SK-N-SH (cell line): Measurements from ENCODE around the gene STOML1. TPM values are rescaled to one million over a fixed set of nuclear protein-coding genes. Genes with fewer than 3 reads are reported as not detected.

Experiments used
- CTCF ChIA-PET: fragments of 300-600, 350-600 bp; formaldehyde crosslinking; extraction: SDS; loops from one replicate; lab custom pipeline; 2021; lab: Yijun Ruan, JAX
- POLR2A ChIA-PET: fragments of 350-600 bp; sonication (Branson Sonifier 250); formaldehyde crosslinking; extraction: SDS; loops from one replicate; lab custom pipeline; 2020; ENCODE audit warnings: antibody characterized with exemption, inconsistent platforms; lab: Yijun Ruan, JAX
- DNase-seq: peaks from one replicate; pipeline ENCODE4 v3.0.0; 2012
- H2AFZ ChIP-seq: fragments of 200-600 bp; sonication (generic); 2 replicates; pipeline ENCODE4 v1.8.1; 2016; ENCODE audit warnings: antibody characterized with exemption, mild to moderate bottlenecking, low read depth
- H3F3A ChIP-seq: fragments of 200-600 bp; sonication (generic); replicated peaks from 2 replicates; pipeline ENCODE3; 2016; ENCODE audit warnings: antibody characterized with exemption, mild to moderate bottlenecking; ENCODE audit not compliant: insufficient read depth
- H3K27ac ChIP-seq, 2 experiments: fragments of 200-500 bp in 1 of 2; fragments of 200-600 bp in 1 of 2; sonication (Bioruptor generic) in 1 of 2; sonication (generic), shearing (Covaris generic) in 1 of 2; 2 replicates each; pipeline versions ENCODE4 v1.5.1 to v1.6.1; 2014 to 2016; ENCODE audit warnings: low read depth in 2 of 2, inconsistent platforms in 1 of 2, low read length in 1 of 2, mild to moderate bottlenecking in 1 of 2, mixed read lengths in 1 of 2
- H3K27me3 ChIP-seq: fragments of 200-600 bp; sonication (generic), shearing (Covaris generic); 2 replicates; pipeline ENCODE4 v1.6.1; 2016; ENCODE audit warnings: mixed run types; ENCODE audit not compliant: insufficient read depth
- H3K36me3 ChIP-seq, 2 experiments: fragments of 200-500 bp in 1 of 2; fragments of 200-600 bp in 1 of 2; sonication (Bioruptor generic) in 1 of 2; sonication (generic) in 1 of 2; replicated peaks in 1 of 2; 2 replicates each; pipeline versions ENCODE3 to v1.5.1; 2014 to 2016; ENCODE audit warnings: low read length in 1 of 2, mild to moderate bottlenecking in 1 of 2; ENCODE audit not compliant: insufficient read depth in 2 of 2, control insufficient read depth in 1 of 2
- H3K4me1 ChIP-seq, 2 experiments: fragments of 200-500 bp in 1 of 2; fragments of 200-600 bp in 1 of 2; sonication (Bioruptor generic) in 1 of 2; sonication (generic), shearing (Covaris generic) in 1 of 2; 2 replicates each; pipeline versions ENCODE4 v1.5.1 to v1.6.1; 2014 to 2016; ENCODE audit warnings: low read depth in 1 of 2, low read length in 1 of 2, mixed run types in 1 of 2; ENCODE audit not compliant: insufficient read depth in 2 of 2, control insufficient read depth in 1 of 2
- H3K4me2 ChIP-seq: fragments of 200-600 bp; sonication (generic), shearing (Covaris generic); 2 replicates; pipeline ENCODE4 v1.6.1; 2017; ENCODE audit warnings: mixed run types
- H3K4me3 ChIP-seq, 2 experiments: fragments of 200-500 bp in 1 of 2; fragments of 200-600 bp in 1 of 2; sonication (Bioruptor generic) in 1 of 2; sonication (generic), shearing (Covaris generic) in 1 of 2; 2 replicates each; pipeline versions ENCODE4 v1.5.1 to v1.8.1; 2014 to 2016; ENCODE audit warnings: low read depth in 2 of 2, inconsistent platforms in 1 of 2, low read length in 1 of 2, mild to moderate bottlenecking in 1 of 2, mixed read lengths in 1 of 2, moderate library complexity in 1 of 2
- H3K79me2 ChIP-seq: fragments of 200-600 bp; sonication (generic); 2 replicates; pipeline ENCODE4 v1.8.1; 2017; ENCODE audit warnings: mild to moderate bottlenecking; ENCODE audit not compliant: insufficient read depth
- H3K9ac ChIP-seq: fragments of 200-600 bp; sonication (generic); 2 replicates; pipeline ENCODE4 v1.6.1; 2017; ENCODE audit warnings: mixed run types
- H3K9me2 ChIP-seq: fragments of 200-600 bp; sonication (generic); 2 replicates; pipeline ENCODE4 v1.6.1; 2017; ENCODE audit warnings: mixed run types
- H3K9me3 ChIP-seq: fragments of 200-600 bp; sonication (generic); 2 replicates; pipeline ENCODE4 v1.6.1; 2017; ENCODE audit warnings: mixed run types, mild to moderate bottlenecking, moderate library complexity
- H4K20me1 ChIP-seq: fragments of 200-600 bp; sonication (generic); 2 replicates; pipeline ENCODE4 v1.6.1; 2017; ENCODE audit warnings: mild to moderate bottlenecking, mixed run types; ENCODE audit not compliant: insufficient read depth
- EP300 ChIP-seq, 2 experiments: IDR thresholded peaks; 2 replicates each; pipeline versions ENCODE4 v1.4.0 to v1.6.1; 2012; ENCODE audit warnings: borderline replicate concordance in 1 of 2, low read depth in 1 of 2, low read length in 1 of 2
- FOSL2 ChIP-seq: IDR thresholded peaks from 2 replicates; pipeline ENCODE4 v1.4.0; 2012; ENCODE audit warnings: low read depth, mild to moderate bottlenecking, moderate library complexity, borderline replicate concordance
- FOXM1 ChIP-seq: IDR thresholded peaks from 2 replicates; pipeline ENCODE4 v1.4.0; 2012; ENCODE audit warnings: low read depth, mild to moderate bottlenecking
- GATA2 ChIP-seq: sonication (generic); formaldehyde crosslinking; IDR thresholded peaks from 2 replicates; pipeline ENCODE4 v1.5.0; 2020; ENCODE audit warnings: mild to moderate bottlenecking, missing genetic modification reagents
- JUND ChIP-seq: IDR thresholded peaks from 2 replicates; pipeline ENCODE4 v1.4.0; 2012
- MEF2A ChIP-seq: IDR thresholded peaks from 2 replicates; pipeline ENCODE4 v1.4.0; 2012; ENCODE audit warnings: low read depth, borderline replicate concordance
- NRF1 ChIP-seq: IDR thresholded peaks from 2 replicates; pipeline ENCODE4 v1.6.1; 2012; ENCODE audit warnings: low read depth, mild to moderate bottlenecking, low read length
- RAD21 ChIP-seq: IDR thresholded peaks from 2 replicates; pipeline ENCODE4 v1.6.1; 2012; ENCODE audit warnings: mild to moderate bottlenecking, low read length
- SMC3 ChIP-seq: IDR thresholded peaks from 2 replicates; pipeline ENCODE4 v1.6.1; 2012; ENCODE audit warnings: low read depth, low read length, improper control_type of control experiment
- TAF1 ChIP-seq: IDR thresholded peaks from 2 replicates; pipeline ENCODE4 v1.6.1; 2012; ENCODE audit warnings: low read depth, mild to moderate bottlenecking, low read length, moderate library complexity, borderline replicate concordance
- USF1 ChIP-seq: IDR thresholded peaks from 2 replicates; pipeline ENCODE4 v1.4.0; 2012; ENCODE audit warnings: low read depth, borderline replicate concordance
- WGBS: methylation state at CpG from one replicate; pipeline ENCODE4 v1.1.6; 2017; ENCODE audit warnings: low lambda C conversion rate; 5-methylcytosine and 5-hydroxymethylcytosine counted together
- polyA plus RNA-seq, 3 experiments: library from polyadenylated mRNA; depleted of rRNA; stranded (reverse); fragments of >200 nt; gene quantifications; 2 replicates each; pipeline ENCODE4 v1.2.3, GENCODE V29; 2012

The STOML1 gene
- polyA plus RNA-seq, 1 of the 3 experiments (the other 2 are of a cell fraction): 20.4 TPM

- peak overlapping the region; percentile 91 to 100; a peak in 3 of 4 replicates for H3K27ac ChIP-seq
- H3K4me1 ChIP-seq: peaks cover 39 to 80% of the 10 kb centered on the region in 2 experiments
- no peak overlapping the region for H2AFZ ChIP-seq
- POLR2A ChIA-PET: no interaction called here
- TF ChIP-seq FOSL2 (no peak), TAF1 (no peak), NRF1 (no peak), USF1 (no peak), FOXM1 (no peak), EP300 (IDR thresholded peaks at IDR 0.05; ENCODE audit: borderline replicate concordance in 1 of 2, low read depth in 1 of 2, low read length in 1 of 2) (no peak), RAD21 (no peak), JUND (no peak), GATA2 (CRISPR knock-in tag) (no peak)
- H3K27me3 ChIP-seq: no peaks in the 10 kb centered on the region
- no peaks in the 10 kb centered on the region for H4K20me1 ChIP-seq
- H3K9me2 ChIP-seq: no peaks in the 10 kb centered on the region
- H3K79me2 ChIP-seq: peaks cover 7% of the 10 kb centered on the region; the same call in 1 of the 2 replicates
- 20% methylated on average over 1 of the region's 6 CpGs for WGBS
- H3F3A ChIP-seq: peaks cover 22% of the 10 kb centered on the region
- no peak overlapping the region for H3K4me2 ChIP-seq
- H3K36me3 ChIP-seq: peaks cover 0 to 1% of the 10 kb centered on the region in 2 experiments
- CTCF ChIA-PET: interaction anchor here (0.8 to 2.6 kb wide), 6 partner anchors 9 to 104 kb away, joined by 3 to 9 read pairs (median 4); no protein-coding TSS in a partner anchor
- H3K9me3 ChIP-seq: no peaks in the 10 kb centered on the region
- no peak overlapping the region for H3K9ac ChIP-seq
- H3K4me3 ChIP-seq: no peak overlapping the region
- DNase-seq: no peak
Observed at GRCh38 chr15:73942751-73943270, 49.3 kb downstream of the STOML1 start.

- DNase-seq: no peak
- no peaks in the 10 kb centered on the region for H3K36me3 ChIP-seq
- ChIA-PET CTCF (interaction anchor here (0.8 to 3.2 kb wide), 6 partner anchors 14 to 103 kb away, joined by 3 to 9 read pairs (median 3); no protein-coding TSS in a partner anchor), POLR2A (no interaction called here)
- peaks cover 22% of the 10 kb centered on the region for H3F3A ChIP-seq
- 86% methylated on average over 9 of the region's 10 CpGs for WGBS
- peak overlapping the region; percentile 60; the same call in 1 of the 2 replicates for H3K4me2 ChIP-seq
- peak overlapping the region; percentile 71 for H3K9ac ChIP-seq
- no peaks in the 10 kb centered on the region for H3K9me3 ChIP-seq
- H3K4me3 ChIP-seq: no peak overlapping the region
- no peak for TF ChIP-seq SMC3
- no peak for TF ChIP-seq MEF2A
- peaks cover 9% of the 10 kb centered on the region; the same call in 1 of the 2 replicates for H3K79me2 ChIP-seq
- no peaks in the 10 kb centered on the region for H3K27me3 ChIP-seq
- no peaks in the 10 kb centered on the region for H4K20me1 ChIP-seq
- H2AFZ ChIP-seq: no peak overlapping the region
- peaks cover 39 to 83% of the 10 kb centered on the region in 2 experiments for H3K4me1 ChIP-seq
- peak overlapping the region; percentile 91 to 100 for H3K27ac ChIP-seq
- no peaks in the 10 kb centered on the region for H3K9me2 ChIP-seq
Observed at GRCh38 chr15:73941871-73942635, 50.0 kb downstream of the STOML1 start.
